Kidney epithelial cell (primary cell): ENCODE measurements around the gene TJAP1. TPM values are rescaled to one million over a fixed set of nuclear protein-coding genes. Genes with fewer than 3 reads are reported as not detected.

Experiments used
- DNase-seq: peaks from one replicate; pipeline ENCODE4 v3.0.0-alpha.2; 2010; ENCODE audit warnings: low read depth
- H3K27me3 ChIP-seq: 2 replicates; pipeline ENCODE4 v1.6.0; 2011; ENCODE audit warnings: low read length; ENCODE audit not compliant: control insufficient read depth, insufficient read depth
- H3K36me3 ChIP-seq: 2 replicates; pipeline ENCODE4 v1.5.1; 2011; ENCODE audit warnings: low read length; ENCODE audit not compliant: control insufficient read depth, insufficient read depth
- H3K4me3 ChIP-seq: 2 replicates; pipeline ENCODE4 v1.5.1; 2011; ENCODE audit warnings: low read depth, mild to moderate bottlenecking, control low read depth, low read length
- CTCF ChIP-seq: IDR thresholded peaks from 2 replicates; pipeline ENCODE4 v1.5.1; 2011; ENCODE audit warnings: mild to moderate bottlenecking, moderate library complexity, low read length, control low read depth, inconsistent platforms; ENCODE audit not compliant: insufficient read depth, poor library complexity, severe bottlenecking
- total RNA-seq: library from RNA; depleted of rRNA; stranded (reverse); fragments of >200 nt; gene quantifications from 2 replicates; pipeline ENCODE4 v1.2.3, GENCODE V29; 2015

The TJAP1 gene
- total RNA-seq, 1 donor from 2014 or later: 31.7 TPM

GRCh38 chr6:43516697-43517504 lies 39.5 kb downstream of the TJAP1 start, which contains the start of the genes POLR1C and YIPF3:
Gene POLR1C, plus strand, starts transcription at chr6:43517089. Its CDS starts 21 bp downstream, at chr6:43517110.
Gene YIPF3, minus strand, starts transcription at chr6:43516926. Its CDS starts 119 bp downstream, at chr6:43516807.
- no peaks in the 10 kb centered on the region for H3K27me3 ChIP-seq
- peaks cover 7% of the 10 kb centered on the region for H3K36me3 ChIP-seq
- H3K4me3 ChIP-seq: peak within 1 kb of the TSS; percentile 82
- DNase-seq: peak; percentile 86
- no peak for TF ChIP-seq CTCF

- no peak for TF ChIP-seq CTCF
- Histone ChIP-seq H3K36me3 (peaks cover 7% of the 10 kb centered on the region), H3K4me3 (peak overlapping the region; percentile 82), H3K27me3 (no peaks in the 10 kb centered on the region)
- DNase-seq: no peak
These were observed 40.4 kb downstream of the TJAP1 start for GRCh38 chr6:43517505-43518357.

GRCh38 chr6:43520097-43520496 lies 42.7 kb downstream of the TJAP1 start:
- H3K4me3 ChIP-seq: no peak overlapping the region
- peaks cover 6% of the 10 kb centered on the region for H3K36me3 ChIP-seq
- no peak for DNase-seq
- no peak for TF ChIP-seq CTCF
- no peaks in the 10 kb centered on the region for H3K27me3 ChIP-seq

GRCh38 chr6:43521836-43522235 lies 44.5 kb downstream of the TJAP1 start:
- Histone ChIP-seq H3K36me3 (peaks cover 4% of the 10 kb centered on the region), H3K4me3 (no peak overlapping the region), H3K27me3 (no peaks in the 10 kb centered on the region)
- no peak for DNase-seq
- TF ChIP-seq CTCF: no peak

- Histone ChIP-seq H3K27me3 (no peaks in the 10 kb centered on the region), H3K4me3 (no peak overlapping the region), H3K36me3 (peaks cover 4% of the 10 kb centered on the region)
- TF ChIP-seq CTCF: no peak
- no peak for DNase-seq
These were observed 45.3 kb downstream of the TJAP1 start for GRCh38 chr6:43522547-43523261.
